ENCODE data around the gene ZNF32. TPM values are rescaled to one million over a fixed set of nuclear protein-coding genes. Genes with fewer than 3 reads are reported as not detected.

Gene ZNF32
- total RNA-seq, 2 experiments from 2014 or later, result 18.7 to 19.5 TPM

- Mint-ChIP-seq H3K27ac (no peak overlapping the region), H3K4me1 (ENCODE audit: low read depth) (no peaks in the 10 kb centered on the region), H3K4me3 (no peak overlapping the region), H3K36me3 (ENCODE audit: low read depth) (no peaks in the 10 kb centered on the region), H3K9me3 (no peaks in the 10 kb centered on the region), H3K27me3 (peaks cover 47% of the 10 kb centered on the region)
- H3K27ac ChIP-seq (ENCODE audit: low read depth in 1 of 2, low read length in 2 of 2), result no peak overlapping the region
- ChIA-PET POLR2A (no interaction called here), CTCF (interaction anchor here (1.9 kb wide), 1 partner anchor 13 kb away, joined by 6 read pairs; no protein-coding TSS in a partner anchor)
- peaks cover 4 to 12% of the 10 kb centered on the region in 2 experiments for H3K27me3 ChIP-seq (ENCODE audit: control insufficient read depth in 1 of 2, insufficient read depth in 2 of 2, low read length in 2 of 2)
- ATAC-seq (ENCODE audit: poor library complexity), result no peak
- H3K4me1 ChIP-seq (ENCODE audit: insufficient read depth, low read length), result no peaks in the 10 kb centered on the region
- no peaks in the 10 kb centered on the region for H3K9me3 ChIP-seq (ENCODE audit: control insufficient read depth in 1 of 2, insufficient read depth in 1 of 2, low read length in 2 of 2)
- H3K4me3 ChIP-seq (ENCODE audit: low read length), result no peak overlapping the region
- H3K36me3 ChIP-seq (ENCODE audit: insufficient read depth, low read length), result no peaks in the 10 kb centered on the region
- intact Hi-C loops (cut with DNase I, micrococcal nuclease), result no loop called here
- no peak for DNase-seq
- no peak for TF ChIP-seq CTCF (IDR thresholded peaks at IDR 0.05)
These were observed 28.2 kb upstream of the ZNF32 start for GRCh38 chr10:43676901-43677300.

DNA sequence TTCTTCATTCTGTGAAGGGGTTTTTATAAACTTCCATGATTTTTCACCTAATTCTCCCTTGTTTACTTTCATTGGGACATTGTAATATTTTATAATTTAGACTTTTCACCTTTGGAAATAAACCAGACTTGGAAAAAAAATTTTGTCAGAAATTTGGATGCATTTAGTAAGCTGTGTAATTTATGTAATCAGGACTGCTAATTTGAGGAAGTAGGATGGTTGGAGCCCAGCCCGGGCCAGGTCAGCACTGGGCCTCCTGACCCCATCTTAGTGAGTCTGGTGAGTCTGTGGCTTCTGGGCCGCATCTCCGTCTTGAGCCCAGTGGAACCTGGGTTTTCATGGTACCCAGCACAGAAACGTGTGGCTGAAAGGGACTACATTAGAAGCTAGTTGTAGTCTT is 27.6 kb upstream of the ZNF32 start:
- ATAC-seq (ENCODE audit: poor library complexity) (no peak), DNase-seq (no peak)
- Histone ChIP-seq H3K27ac (ENCODE audit: low read depth in 1 of 2, low read length in 2 of 2) (no peak overlapping the region), H3K27me3 (ENCODE audit: control insufficient read depth in 1 of 2, insufficient read depth in 2 of 2, low read length in 2 of 2) (peaks cover 4 to 16% of the 10 kb centered on the region in 2 experiments), H3K36me3 (ENCODE audit: insufficient read depth, low read length) (no peaks in the 10 kb centered on the region), H3K9me3 (ENCODE audit: control insufficient read depth in 1 of 2, insufficient read depth in 1 of 2, low read length in 2 of 2) (no peaks in the 10 kb centered on the region), H3K4me3 (ENCODE audit: low read length) (no peak overlapping the region), H3K4me1 (ENCODE audit: insufficient read depth, low read length) (peaks cover 3% of the 10 kb centered on the region)
- ChIA-PET CTCF (interaction anchor here (1.9 kb wide), 1 partner anchor 14 kb away, joined by 6 read pairs; no protein-coding TSS in a partner anchor), POLR2A (no interaction called here)
- H3K27ac Mint-ChIP-seq, result no peak overlapping the region
- H3K9me3 Mint-ChIP-seq, result no peaks in the 10 kb centered on the region
- intact Hi-C loops (cut with DNase I, micrococcal nuclease), result no loop called here
- H3K27me3 Mint-ChIP-seq, result peaks cover 48% of the 10 kb centered on the region
- H3K4me3 Mint-ChIP-seq, result no peak overlapping the region
- H3K4me1 Mint-ChIP-seq (ENCODE audit: low read depth), result no peaks in the 10 kb centered on the region
- no peak for TF ChIP-seq CTCF (IDR thresholded peaks at IDR 0.05)
- H3K36me3 Mint-ChIP-seq (ENCODE audit: low read depth), result no peaks in the 10 kb centered on the region

GRCh38 chr10:43674553-43675210 is 26.0 kb upstream of the ZNF32 start:
- Histone ChIP-seq H3K4me3 (ENCODE audit: low read length) (no peak overlapping the region), H3K27ac (ENCODE audit: low read depth in 1 of 2, low read length in 2 of 2) (no peak overlapping the region), H3K9me3 (ENCODE audit: control insufficient read depth in 1 of 2, insufficient read depth in 1 of 2, low read length in 2 of 2) (no peaks in the 10 kb centered on the region), H3K36me3 (ENCODE audit: insufficient read depth, low read length) (no peaks in the 10 kb centered on the region), H3K4me1 (ENCODE audit: insufficient read depth, low read length) (peaks cover 4% of the 10 kb centered on the region), H3K27me3 (ENCODE audit: control insufficient read depth in 1 of 2, insufficient read depth in 2 of 2, low read length in 2 of 2) (peaks cover 9 to 29% of the 10 kb centered on the region in 2 experiments)
- no peaks in the 10 kb centered on the region for H3K4me1 Mint-ChIP-seq (ENCODE audit: low read depth)
- TF ChIP-seq CTCF (IDR thresholded peaks at IDR 0.05), result no peak
- CTCF ChIA-PET, result interaction anchor here (1.9 kb wide), 1 partner anchor 15 kb away, joined by 6 read pairs; no protein-coding TSS in a partner anchor
- peaks cover 49% of the 10 kb centered on the region for H3K27me3 Mint-ChIP-seq
- DNase-seq (no peak), ATAC-seq (ENCODE audit: poor library complexity) (no peak)
- H3K4me3 Mint-ChIP-seq, result no peak overlapping the region
- intact Hi-C loops (cut with DNase I, micrococcal nuclease), result loop anchor here in 1 of 2 experiments (5.0 kb wide), 1 partner anchor 1303 kb away; the partner anchor contains the start of gene DEPP1
- no peaks in the 10 kb centered on the region for H3K36me3 Mint-ChIP-seq (ENCODE audit: low read depth)
- H3K9me3 Mint-ChIP-seq, result no peaks in the 10 kb centered on the region
- POLR2A ChIA-PET, result interaction anchor here (0.7 kb wide), 1 partner anchor 567 kb away, joined by 4 read pairs; no protein-coding TSS in a partner anchor
- no peak overlapping the region for H3K27ac Mint-ChIP-seq

Measured in CD4-positive, alpha-beta T cell (primary cell).